Activated CD8-positive, alpha-beta T cell treated with anti-CD3 and anti-CD28 coated beads for 36 hours (primary cell): Measurements from ENCODE around the gene IFT122. TPM values are rescaled to one million over a fixed set of nuclear protein-coding genes. Genes with fewer than 3 reads are reported as not detected.

Experiments
- ATAC-seq: fragments of 200-7000 bp; cut with Tn5 transposase; one replicate; pipeline ENCODE4 v1.10.0; 2021; ENCODE audit warnings: mild to moderate bottlenecking, moderate library complexity
- CTCF ChIA-PET: fragments of 350-600 bp; sonication (Branson Sonifier 250); formaldehyde crosslinking; loops from one replicate; lab custom pipeline; 2021; ENCODE audit warnings: antibody characterized with exemption; lab: Charles Lee
- POLR2A ChIA-PET: fragments of 350-600 bp; sonication (Branson Sonifier 250); formaldehyde crosslinking; loops from one replicate; lab custom pipeline; 2021; ENCODE audit warnings: antibody characterized with exemption; lab: Charles Lee
- DNase-seq: peaks from one replicate; pipeline ENCODE4 v3.0.0-alpha.2; 2020
- H3K27ac Mint-ChIP-seq: one replicate; pipeline ENCODE4 v1.8.0; 2021; ENCODE audit warnings: mild to moderate bottlenecking, mixed read lengths
- H3K27me3 Mint-ChIP-seq: one replicate; pipeline ENCODE4 v1.8.0; 2021; ENCODE audit warnings: mixed read lengths
- H3K36me3 Mint-ChIP-seq: one replicate; pipeline ENCODE4 v1.8.0; 2021; ENCODE audit warnings: low read depth, mixed read lengths
- H3K4me1 Mint-ChIP-seq: one replicate; pipeline ENCODE4 v1.8.0; 2021; ENCODE audit warnings: low read depth, mixed read lengths
- H3K4me3 Mint-ChIP-seq: one replicate; pipeline ENCODE4 v1.8.0; 2021; ENCODE audit warnings: mild to moderate bottlenecking, moderate library complexity, mixed read lengths
- H3K9me3 Mint-ChIP-seq: one replicate; pipeline ENCODE4 v1.8.0; 2021; ENCODE audit warnings: mixed read lengths
- CTCF ChIP-seq: fragments of 200-600 bp; IDR thresholded peaks from one replicate; pipeline ENCODE4 v1.8.0; 2022; ENCODE audit warnings: antibody characterized with exemption, mild to moderate bottlenecking
- intact Hi-C: fragments of 100-400 bp; cut with micrococcal nuclease; formaldehyde crosslinking; loops from one replicate; pipeline ENCODE4 v1.10.0; 2022
- total RNA-seq, 2 experiments: library from RNA; stranded (reverse); gene quantifications; one replicate each; pipeline ENCODE4 v1.2.3, GENCODE V29; 2021

IFT122 gene
- total RNA-seq, 2 experiments from 2014 or later = 18.9 to 20.4 TPM

- no peaks in the 10 kb centered on the region for H3K36me3 Mint-ChIP-seq
- no peak overlapping the region for H3K27ac Mint-ChIP-seq
- peaks cover 4% of the 10 kb centered on the region for H3K27me3 Mint-ChIP-seq
- POLR2A ChIA-PET = no interaction called here
- DNase-seq (no peak), ATAC-seq (no peak)
- intact Hi-C loops = no loop called here
- no peak for TF ChIP-seq CTCF
- peaks cover 2% of the 10 kb centered on the region for H3K4me1 Mint-ChIP-seq
- CTCF ChIA-PET = no interaction called here
- H3K9me3 Mint-ChIP-seq = no peaks in the 10 kb centered on the region
- no peak overlapping the region for H3K4me3 Mint-ChIP-seq
These were observed 112.4 kb downstream of the IFT122 start for GRCh38 chr3:129552287-129553050.

GRCh38 chr3:129553171-129553570, 113.1 kb downstream of the IFT122 start:
- ATAC-seq (no peak), DNase-seq (no peak)
- TF ChIP-seq CTCF = no peak
- POLR2A ChIA-PET = no interaction called here
- H3K27me3 Mint-ChIP-seq = peaks cover 4% of the 10 kb centered on the region
- intact Hi-C loops = no loop called here
- H3K4me1 Mint-ChIP-seq = peaks cover 3% of the 10 kb centered on the region
- no peak overlapping the region for H3K4me3 Mint-ChIP-seq
- no peak overlapping the region for H3K27ac Mint-ChIP-seq
- CTCF ChIA-PET = interaction anchor here (2.5 kb wide), 1 partner anchor 63 kb away, joined by 9 read pairs; no protein-coding TSS in a partner anchor
- H3K36me3 Mint-ChIP-seq = no peaks in the 10 kb centered on the region
- H3K9me3 Mint-ChIP-seq = no peaks in the 10 kb centered on the region

GRCh38 chr3:129553719-129554118, 113.7 kb downstream of the IFT122 start:
- ATAC-seq (peak; percentile 49), DNase-seq (peak; percentile 26)
- H3K4me1 Mint-ChIP-seq = peaks cover 6% of the 10 kb centered on the region
- peaks cover 4% of the 10 kb centered on the region for H3K27me3 Mint-ChIP-seq
- H3K36me3 Mint-ChIP-seq = no peaks in the 10 kb centered on the region
- ChIA-PET POLR2A (no interaction called here), CTCF (interaction anchor here (2.5 kb wide), 1 partner anchor 63 kb away, joined by 9 read pairs; no protein-coding TSS in a partner anchor)
- no peak overlapping the region for H3K27ac Mint-ChIP-seq
- H3K4me3 Mint-ChIP-seq = no peak overlapping the region
- intact Hi-C loops = no loop called here
- no peaks in the 10 kb centered on the region for H3K9me3 Mint-ChIP-seq
- no peak for TF ChIP-seq CTCF

GRCh38 chr3:129554356-129555152, 114.5 kb downstream of the IFT122 start:
- no peaks in the 10 kb centered on the region for H3K9me3 Mint-ChIP-seq
- ATAC-seq (no peak), DNase-seq (no peak)
- peaks cover 4% of the 10 kb centered on the region for H3K27me3 Mint-ChIP-seq
- no peak overlapping the region for H3K27ac Mint-ChIP-seq
- peaks cover 6% of the 10 kb centered on the region for H3K4me1 Mint-ChIP-seq
- no peak overlapping the region for H3K4me3 Mint-ChIP-seq
- CTCF ChIA-PET = interaction anchor here (0.8 to 2.5 kb wide), 2 partner anchors 19 to 64 kb away, joined by 3 to 9 read pairs; no protein-coding TSS in a partner anchor
- H3K36me3 Mint-ChIP-seq = no peaks in the 10 kb centered on the region
- TF ChIP-seq CTCF = no peak
- intact Hi-C loops = no loop called here
- POLR2A ChIA-PET = no interaction called here
